Measurements from ENCODE around the gene FCRL4.
"Not testable (repeated sequence)": the region's sequence is repeated elsewhere in the genome, so short reads cannot be mapped to it uniquely, and the experiment has no call there.

Gene FCRL4

DNA sequence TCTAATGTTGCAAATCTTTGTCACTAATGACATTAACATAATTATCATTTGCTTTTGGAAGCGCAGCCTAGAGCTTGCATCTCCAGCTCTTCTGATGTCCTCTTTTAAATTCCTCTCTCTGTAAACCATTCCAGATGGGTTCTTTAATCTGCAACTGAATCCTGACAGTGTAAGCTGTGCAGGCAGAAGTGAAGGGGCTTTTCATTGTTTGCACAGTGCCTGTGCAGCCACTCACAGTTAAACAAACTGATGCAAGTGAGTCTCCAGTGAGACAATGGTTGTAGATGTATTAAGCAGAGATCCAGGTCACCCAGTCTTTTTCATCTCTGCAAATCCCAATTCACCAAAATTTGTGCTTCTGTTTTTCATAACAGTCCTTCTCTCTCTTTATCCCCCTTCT, 23.0 kb downstream of the FCRL4 start:
- ChIA-PET CTCF (no interaction called here), POLR2A (no interaction called here)
- DNase-seq (ENCODE audit: low read depth, low spot score), result no peak
- H3K4me3 ChIP-seq (ENCODE audit: low read depth, low read length), result no peak overlapping the region
- no peak for TF ChIP-seq CTCF (IDR thresholded peaks at IDR 0.05; ENCODE audit: insufficient read depth, low read length, missing control alignments)

DNA sequence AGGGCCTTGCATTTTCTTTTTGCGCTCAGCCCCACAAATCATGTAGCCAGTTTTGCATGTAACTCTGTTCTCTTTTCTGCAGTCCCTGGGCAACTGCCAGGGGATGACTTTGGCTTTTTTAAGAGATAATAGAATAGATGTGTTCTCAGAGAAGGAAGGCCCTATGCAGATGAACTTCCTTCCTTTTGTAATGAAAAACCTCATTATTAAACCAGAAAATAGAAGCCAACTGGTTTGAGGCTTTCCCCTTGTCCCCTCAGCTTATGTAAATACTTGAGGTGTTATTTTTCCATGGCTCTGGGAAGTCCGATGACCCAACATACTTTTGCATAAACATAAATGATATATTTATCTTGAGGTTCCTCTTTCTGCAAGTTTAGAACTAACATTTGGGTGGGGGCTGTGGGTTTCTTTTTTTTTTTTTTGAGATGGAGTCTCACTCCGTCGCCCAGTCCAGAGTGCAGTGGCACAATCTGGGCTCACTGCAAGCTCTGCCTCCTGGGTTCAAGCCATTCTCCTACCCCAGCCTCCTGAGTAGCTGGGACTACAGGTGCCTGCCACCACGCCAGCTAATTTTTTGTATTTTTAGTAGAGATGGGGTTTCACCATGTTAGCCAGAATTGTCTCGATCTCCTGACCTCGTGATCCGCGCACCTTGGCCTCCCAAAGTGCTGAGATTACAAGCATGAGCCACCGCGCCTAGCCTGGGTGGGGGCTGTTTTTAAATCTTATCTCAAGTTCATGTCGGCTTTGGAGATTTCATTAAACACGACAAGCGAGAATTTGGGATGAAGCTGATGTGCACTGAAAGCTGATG, 31.2 kb downstream of the FCRL4 start:
- no peak for TF ChIP-seq CTCF (IDR thresholded peaks at IDR 0.05; ENCODE audit: insufficient read depth, low read length, missing control alignments)
- POLR2A ChIA-PET, result no interaction called here
- CTCF ChIA-PET, result no interaction called here
- H3K4me3 ChIP-seq (ENCODE audit: low read depth, low read length), result no peak overlapping the region
- no peak for DNase-seq (ENCODE audit: low read depth, low spot score)

- CTCF ChIA-PET, result interaction anchor here (0.7 kb wide), 1 partner anchor 18 kb away, joined by 3 read pairs; no protein-coding TSS in a partner anchor
- DNase-seq (ENCODE audit: low read depth, low spot score), result no peak
- POLR2A ChIA-PET, result no interaction called here
- no peak overlapping the region for H3K4me3 ChIP-seq (ENCODE audit: low read depth, low read length)
- TF ChIP-seq CTCF (IDR thresholded peaks at IDR 0.05; ENCODE audit: insufficient read depth, low read length, missing control alignments), result no peak
These were observed 35.4 kb downstream of the FCRL4 start for GRCh38 chr1:157562515-157562914.

DNA sequence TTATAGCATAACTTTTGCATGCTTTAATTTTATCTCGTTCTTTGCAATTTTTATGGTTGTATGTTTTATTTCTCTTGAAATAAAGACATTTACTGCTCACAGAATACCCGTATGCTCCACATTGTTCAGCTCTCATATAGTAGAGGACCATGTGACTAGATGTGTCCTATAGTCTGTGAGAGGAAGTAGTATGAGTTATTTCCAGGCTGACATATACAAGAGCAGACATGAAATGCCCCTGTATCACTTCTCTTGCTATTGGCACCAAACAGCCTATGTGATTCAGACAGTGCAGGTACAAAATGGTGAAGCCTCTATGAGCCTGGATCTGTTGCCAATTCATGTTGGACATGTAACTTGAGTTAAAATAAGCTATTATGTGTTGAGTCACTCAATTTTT, 39.8 kb downstream of the FCRL4 start:
- no peak for DNase-seq (ENCODE audit: low read depth, low spot score)
- H3K4me3 ChIP-seq (ENCODE audit: low read depth, low read length), result no peak overlapping the region
- ChIA-PET CTCF (no interaction called here), POLR2A (no interaction called here)
- no peak for TF ChIP-seq CTCF (IDR thresholded peaks at IDR 0.05; ENCODE audit: insufficient read depth, low read length, missing control alignments)

DNA sequence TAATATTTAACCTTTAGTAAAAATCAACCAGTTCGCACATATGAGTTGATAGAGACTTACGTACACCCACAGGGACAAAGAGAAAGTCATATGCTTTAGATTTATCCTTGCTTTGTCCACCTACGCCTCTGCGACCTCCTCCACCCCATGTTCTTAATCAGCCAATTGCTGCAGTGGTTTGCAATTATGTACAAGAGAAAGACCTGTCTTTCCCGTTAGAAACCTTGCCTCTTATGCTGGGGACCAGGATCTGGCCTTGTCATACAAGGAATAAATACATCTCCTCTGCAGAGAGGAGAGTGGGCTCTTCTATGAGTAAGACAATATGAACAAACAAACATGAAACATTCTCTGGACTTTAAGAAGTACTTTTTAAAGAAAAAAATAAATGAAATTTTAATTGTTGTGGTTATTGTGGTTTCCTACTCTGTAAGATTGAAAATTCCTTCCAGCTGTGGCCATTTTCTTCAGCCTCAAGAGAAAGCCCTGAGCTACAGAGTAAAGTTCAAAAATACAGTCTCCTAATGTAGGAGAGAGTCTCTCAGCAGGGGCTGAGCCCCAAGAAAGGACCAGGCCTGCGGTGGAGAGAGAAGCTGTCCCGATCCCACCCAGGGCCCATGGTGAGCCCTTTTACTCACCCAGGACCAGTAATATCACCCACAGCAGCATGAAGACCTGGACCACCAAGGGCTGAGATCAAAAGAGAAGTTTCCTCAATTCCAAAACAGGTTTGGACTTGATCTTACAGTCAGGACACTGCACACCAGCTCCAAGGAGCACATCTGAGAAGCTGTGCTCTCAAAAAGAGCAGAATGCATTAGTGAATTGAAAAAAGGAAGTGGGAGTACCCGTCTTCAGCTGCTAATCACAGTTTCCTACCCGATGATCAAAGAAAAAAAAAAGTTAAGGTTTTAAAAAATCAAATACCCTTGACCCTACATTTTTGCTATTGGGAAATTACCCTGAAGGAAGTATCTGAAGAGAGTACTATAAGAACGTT, 45.9 kb downstream of the FCRL4 start, which contains the start of gene FCRL5:
TSS of gene FCRL5 (minus strand) at position 822 of the 1,000 bp plus-strand sequence. CDS start at position 669, 153 bp downstream.
- DNase-seq (ENCODE audit: low read depth, low spot score), result no peak
- no peak within 1 kb of the TSS for H3K4me3 ChIP-seq (ENCODE audit: low read depth, low read length)
- POLR2A ChIA-PET, result no interaction called here
- CTCF ChIA-PET, result no interaction called here
- no peak for TF ChIP-seq CTCF (IDR thresholded peaks at IDR 0.05; ENCODE audit: insufficient read depth, low read length, missing control alignments)

DNA sequence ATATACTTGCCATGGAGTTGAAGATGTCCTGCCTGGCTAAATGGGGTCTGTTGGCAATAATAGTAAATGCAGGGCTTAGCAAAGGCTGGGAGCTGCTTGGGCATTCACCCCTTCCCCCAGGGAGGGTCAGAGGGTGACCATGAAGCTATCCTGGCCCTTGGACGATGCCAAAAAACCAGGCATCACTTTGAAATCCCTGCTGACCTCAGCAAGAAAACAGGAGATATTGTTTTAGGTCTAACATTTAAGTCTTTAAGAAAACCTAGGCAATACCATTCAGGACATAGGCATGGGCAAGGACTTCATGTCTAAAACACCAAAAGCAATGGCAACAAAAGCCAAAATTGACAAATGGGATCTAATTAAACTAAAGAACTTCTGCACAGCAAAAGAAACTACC, 49.8 kb downstream of the FCRL4 start:
- CTCF ChIA-PET; POLR2A ChIA-PET; H3K4me3 ChIP-seq (ENCODE audit: low read depth, low read length); DNase-seq (ENCODE audit: low read depth, low spot score): not testable (repeated sequence)
